GM18519 (cell line): ENCODE results near the gene SLC24A4.

Source experiments
- ATAC-seq: cut with Tn5 transposase; IDR thresholded peaks from one replicate; pipeline ENCODE4 v1.9.1; 2021; ENCODE audit warnings: mild to moderate bottlenecking, moderate library complexity; ENCODE audit not compliant: unreplicated experiment, low FRiP score

SLC24A4 gene

GRCh38 chr14:92493492-92493891 is 170.5 kb downstream of the SLC24A4 start:
- no peak for ATAC-seq

DNA sequence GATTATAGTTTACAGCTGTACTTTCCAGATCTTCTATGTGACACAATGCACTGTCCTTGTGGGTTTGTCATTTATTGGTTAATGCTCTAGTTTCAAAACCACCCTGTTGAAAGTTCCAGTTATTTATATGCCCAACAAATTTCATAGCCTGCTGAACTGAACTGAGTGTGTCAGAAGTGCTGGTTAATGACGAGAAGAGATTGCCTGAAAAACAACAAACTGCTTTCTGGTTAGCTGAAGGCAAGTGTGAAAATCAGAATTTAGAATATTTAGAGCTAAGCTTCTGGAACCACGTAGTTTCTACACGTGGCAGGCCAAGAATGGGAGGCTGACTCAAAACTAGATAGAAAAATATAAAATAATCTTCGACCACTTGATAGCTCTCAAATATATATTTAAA is 171.5 kb downstream of the SLC24A4 start:
- no peak for ATAC-seq

DNA sequence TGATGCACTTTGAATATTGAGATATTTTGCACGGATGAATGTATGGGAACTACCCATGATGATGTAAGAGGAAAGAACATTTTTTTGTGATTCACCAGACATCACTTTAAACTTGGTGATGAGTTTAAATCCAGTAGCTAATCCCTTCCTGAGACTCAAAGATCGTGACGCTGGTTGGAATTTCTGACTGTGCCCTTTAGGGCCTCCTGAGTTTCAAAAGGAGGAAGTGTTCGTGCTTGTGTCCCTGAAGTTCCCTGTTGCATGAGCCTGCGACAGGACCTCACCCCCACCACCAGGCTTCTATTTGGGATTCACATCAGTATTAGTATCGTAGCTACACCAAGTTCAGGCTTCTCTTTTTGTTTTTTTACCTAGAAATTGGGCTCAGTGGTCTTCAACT is 172.1 kb downstream of the SLC24A4 start:
- ATAC-seq, result no peak

DNA sequence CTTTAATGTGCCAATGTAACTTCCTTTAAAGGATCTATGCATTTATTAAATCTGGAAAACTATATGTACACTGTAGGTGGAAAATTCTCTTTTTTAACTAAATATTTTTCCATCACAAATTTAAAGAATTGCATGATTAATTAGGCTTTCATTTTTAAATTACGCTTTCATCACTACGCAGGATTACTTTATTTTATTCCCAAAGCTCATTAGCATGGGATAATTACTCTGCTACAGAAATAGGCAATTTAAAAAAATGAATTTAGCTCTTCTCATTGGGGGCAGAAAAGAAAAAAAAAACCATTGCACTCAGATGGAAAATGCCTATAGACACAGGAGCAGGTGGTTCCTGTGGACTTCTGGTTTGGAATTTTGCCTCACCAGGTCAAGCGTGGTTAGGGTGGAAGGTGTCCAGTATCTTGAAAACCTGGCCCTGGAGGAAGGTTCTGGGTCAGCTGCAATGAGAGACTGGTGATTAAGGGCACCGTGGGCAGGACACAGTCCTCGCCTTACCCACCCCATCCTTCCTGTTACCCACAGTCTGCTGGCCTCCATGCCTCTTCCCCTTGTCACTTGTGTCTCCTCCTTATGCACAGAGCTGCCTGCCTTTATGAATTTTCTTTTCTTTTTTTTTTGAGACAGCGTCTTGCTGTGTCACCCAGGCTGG is 173.4 kb downstream of the SLC24A4 start:
- no peak for ATAC-seq

- ATAC-seq, result no peak
Measured at GRCh38 chr14:92497391-92497790, 174.4 kb downstream of the SLC24A4 start.

- no peak for ATAC-seq
Measured at GRCh38 chr14:92499234-92499633, 176.3 kb downstream of the SLC24A4 start.

DNA sequence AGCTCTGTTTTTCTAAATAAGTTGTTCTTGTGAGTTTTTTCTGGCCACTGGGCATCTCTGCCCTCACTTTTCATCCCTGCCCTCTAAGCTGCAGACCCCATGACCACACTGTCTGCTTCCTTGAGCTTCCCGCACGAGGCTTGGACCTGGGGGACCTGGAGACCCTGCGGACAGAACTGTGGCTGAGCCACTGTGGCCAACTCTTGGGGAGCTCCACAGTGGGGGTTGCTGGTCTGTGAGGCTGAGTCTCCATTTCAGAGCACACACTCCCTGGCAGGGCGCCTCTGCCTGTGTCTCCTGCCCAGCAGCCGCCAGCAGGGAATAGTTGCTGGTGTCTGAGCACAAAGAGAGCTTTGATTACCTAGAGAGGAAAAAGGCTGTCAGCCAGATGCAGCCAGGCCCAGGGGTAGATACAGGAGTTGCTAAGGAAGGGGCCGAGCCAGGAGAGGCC is 177.6 kb downstream of the SLC24A4 start:
- ATAC-seq, result no peak

- ATAC-seq, result no peak
Measured at GRCh38 chr14:92501891-92502351, 179.0 kb downstream of the SLC24A4 start.

DNA sequence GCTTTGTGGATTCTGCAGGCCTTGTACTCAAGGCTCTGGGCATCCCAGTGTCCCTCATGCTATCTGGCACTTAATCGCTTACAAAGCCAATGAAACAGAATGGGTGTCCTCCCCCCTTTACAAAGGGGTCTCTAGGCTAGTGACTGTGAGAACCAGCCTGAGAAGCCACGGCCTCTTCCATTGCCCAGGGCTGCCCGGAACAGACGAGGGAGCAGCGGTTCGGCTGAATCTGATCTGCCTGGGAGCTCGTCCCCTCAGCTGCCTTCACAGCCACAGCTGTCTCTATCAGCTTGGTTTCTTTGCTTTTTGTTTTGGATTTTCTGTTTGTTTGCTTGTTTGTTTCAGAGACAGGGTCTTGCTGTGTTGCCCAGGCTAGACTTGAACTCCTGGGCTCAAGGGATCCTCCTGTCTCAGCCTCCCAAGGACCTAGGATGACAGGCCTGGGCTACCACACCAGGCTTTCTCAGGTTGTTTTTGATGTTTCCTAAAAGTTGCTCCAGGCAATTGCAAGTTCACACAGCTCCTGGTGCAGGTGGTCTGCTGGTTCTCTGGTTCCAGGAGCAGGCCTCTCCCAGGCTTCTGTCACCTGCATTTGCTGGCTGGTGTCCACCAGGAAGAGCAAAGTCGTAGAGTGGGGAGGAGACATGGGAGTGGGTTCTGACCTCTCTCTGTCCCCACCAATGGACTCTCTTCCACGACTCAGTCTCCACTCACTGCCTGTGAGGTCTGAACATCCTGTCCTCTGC is 179.7 kb downstream of the SLC24A4 start:
- no peak for ATAC-seq

DNA sequence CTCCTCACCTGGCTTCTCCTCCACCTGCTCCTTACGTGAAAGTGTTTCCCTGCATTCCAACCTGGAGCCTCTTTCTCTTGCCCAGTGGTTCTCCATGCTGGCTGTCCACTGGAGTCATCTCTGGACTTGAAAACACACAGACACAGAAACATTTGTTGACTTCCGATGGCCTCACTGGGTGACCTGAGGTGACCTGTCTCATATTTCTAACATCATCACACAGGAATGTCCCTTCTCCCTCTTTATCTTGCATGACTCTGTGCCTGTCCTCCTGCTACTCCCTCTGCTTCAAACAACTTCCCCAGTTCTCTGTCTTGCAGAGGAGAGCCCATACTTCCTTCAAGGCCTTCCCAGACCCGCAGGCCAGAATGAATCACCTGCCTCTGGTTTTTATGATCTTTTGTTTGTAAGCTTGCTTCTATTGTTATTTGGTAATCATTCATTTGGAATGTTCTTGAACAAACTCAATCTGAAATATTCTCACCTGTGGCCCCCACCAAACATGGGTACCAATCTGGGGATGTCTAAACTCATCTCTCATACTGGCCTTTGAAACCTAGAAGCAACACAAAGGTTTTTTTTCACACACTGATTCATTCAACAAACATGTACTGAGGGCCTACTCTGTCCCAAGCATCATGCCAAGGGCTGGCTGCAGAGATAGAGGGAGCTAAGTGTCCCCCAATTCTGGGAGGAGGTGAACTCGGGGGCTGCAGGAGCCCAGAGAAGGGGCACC is 181.0 kb downstream of the SLC24A4 start:
- ATAC-seq, result no peak

GRCh38 chr14:92505826-92506225 is 182.9 kb downstream of the SLC24A4 start:
- ATAC-seq, result no peak

GRCh38 chr14:92506231-92506630 is 183.3 kb downstream of the SLC24A4 start:
- ATAC-seq, result no peak

DNA sequence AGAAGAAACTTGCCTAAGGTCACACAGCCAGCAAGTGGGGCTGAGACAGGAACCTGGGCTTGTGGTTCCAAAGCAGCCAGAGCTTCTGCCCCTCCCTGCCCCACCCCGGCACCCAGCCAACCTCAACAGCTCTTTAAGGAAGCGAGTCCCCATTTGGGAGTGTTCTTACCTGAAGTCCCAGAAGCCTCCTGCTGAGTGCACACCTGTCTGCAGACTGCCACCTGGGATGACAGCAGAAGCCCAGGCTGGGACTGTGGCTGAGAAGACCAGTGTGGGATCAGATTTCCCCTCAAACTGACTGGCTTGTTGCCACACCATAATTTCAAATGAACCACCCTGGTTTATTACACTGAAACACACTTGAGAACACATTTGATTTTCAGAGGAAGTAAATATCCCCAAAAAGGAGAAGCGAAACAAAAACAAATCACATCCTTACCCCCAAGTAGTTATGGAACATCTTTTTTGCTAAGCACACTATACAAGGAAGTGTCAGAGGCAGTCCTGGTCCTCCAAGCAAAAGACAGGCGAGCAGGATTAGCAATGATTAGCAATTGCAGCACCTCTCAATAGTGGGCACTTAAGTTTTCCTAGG is 184.3 kb downstream of the SLC24A4 start:
- no peak for ATAC-seq

DNA sequence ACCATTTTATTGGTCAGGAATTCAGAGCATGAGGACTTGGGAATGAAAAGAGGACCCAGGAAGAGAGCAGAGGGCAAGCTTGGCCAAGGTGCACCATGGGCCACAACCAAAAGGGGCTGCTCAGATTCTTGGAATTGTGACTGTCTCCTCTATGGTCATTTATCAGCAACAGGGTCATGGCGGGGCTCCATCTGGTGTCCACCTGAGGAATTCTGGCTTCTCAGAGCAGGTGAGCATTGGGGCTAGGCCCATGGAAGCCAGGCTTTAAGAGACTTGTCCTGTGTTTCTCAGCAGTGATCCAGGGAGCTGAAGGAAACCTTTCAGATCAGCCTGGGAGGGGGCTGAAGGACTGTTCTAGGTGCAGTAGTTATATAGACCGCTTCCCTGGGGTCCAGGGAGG is 188.0 kb downstream of the SLC24A4 start:
- no peak for ATAC-seq

GRCh38 chr14:92511453-92512238 is 188.7 kb downstream of the SLC24A4 start:
- no peak for ATAC-seq

GRCh38 chr14:92512807-92513203 is 189.8 kb downstream of the SLC24A4 start:
- no peak for ATAC-seq

DNA sequence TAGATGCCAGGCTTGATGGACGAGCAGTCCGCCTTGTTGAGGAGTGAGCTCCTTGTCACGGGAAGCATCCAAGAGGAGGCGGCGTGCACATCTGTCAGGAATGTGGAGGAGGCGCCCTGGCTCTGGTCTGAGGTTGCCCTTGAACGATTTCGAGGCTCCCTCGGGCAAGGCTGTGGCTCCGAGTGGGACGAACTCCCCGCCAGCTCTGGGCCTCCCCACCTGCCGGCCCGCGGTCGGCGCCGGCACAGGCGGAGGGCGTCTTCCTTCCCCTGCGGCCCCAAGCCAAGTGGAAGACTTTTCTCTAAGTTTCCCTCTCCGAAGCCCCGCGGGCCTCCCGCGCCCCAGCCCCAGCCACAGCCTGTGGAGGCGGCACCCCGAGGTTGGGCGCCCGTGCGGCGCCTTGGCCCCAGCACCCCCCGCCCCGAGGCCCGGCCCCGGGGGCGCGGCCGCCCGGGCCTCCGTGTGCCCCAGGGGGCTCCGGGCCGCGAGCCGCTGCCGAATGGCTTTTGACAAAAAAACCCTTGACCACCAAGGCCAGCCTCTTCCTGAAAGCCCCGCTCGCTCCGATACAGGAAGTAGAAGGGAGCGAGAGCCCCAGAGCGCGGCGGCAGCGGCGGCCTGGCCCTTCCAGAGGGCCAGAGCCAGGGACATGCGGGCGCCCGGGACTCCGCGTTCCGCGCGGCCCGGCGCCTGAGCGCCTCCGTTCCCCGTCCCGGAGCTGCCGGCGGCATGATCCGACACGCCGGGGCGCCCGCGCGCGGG is 190.4 kb downstream of the SLC24A4 start, which contains the start of gene RIN3:
Gene RIN3, plus strand, starts transcription at position 578 of the 762 bp plus-strand sequence. Its CDS starts 152 bp downstream, at position 730.
- ATAC-seq, result no peak

DNA sequence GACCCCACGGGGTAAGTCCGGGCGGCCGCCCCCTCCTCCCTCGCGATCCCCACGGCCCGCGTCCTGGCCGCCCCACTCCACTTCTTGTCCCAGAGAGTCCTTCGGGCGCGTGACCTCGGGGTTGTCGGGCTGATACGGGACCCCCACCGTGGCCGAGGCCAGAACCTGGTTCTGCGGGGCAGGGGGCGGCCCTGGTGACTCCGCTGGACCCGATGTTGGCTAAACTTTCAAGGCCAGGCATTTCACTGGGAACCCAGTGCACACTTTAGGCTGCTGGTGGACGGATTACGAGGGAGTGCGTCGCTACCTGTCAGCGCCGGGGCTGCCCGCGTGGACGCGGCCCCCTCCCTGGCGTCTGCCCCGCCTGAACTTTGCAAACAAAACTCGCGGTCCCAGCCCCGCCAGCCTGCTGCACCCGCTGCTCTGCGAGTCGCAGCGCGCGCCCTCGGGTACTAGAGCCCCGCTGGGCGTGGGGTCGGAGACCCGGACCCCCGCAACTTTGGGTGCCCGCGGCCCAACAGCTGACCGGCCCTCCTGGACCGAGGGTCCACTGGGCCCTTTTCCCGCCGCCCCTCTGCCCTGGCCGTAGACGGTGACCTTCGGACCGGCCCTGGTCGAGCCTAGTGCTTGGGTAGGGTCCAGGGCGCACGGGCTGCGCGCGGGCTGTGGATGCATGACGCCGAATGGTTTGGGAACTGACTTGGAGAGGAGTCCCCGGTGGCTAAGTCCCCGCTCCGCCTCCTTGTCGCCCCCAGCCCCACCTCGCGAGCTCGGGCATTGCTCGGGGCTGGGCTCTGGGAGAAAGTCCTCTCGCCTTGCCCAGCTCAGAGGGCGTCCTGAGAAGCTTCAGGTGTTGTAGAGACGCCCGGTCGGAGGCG is 191.2 kb downstream of the SLC24A4 start:
- ATAC-seq, result no peak
